Inflammatory macrophage treated with lipopolysaccharide for 4 hours (primary cell): ENCODE measurements around the gene OPRL1.

Experiments
- DNase-seq: peaks from one replicate; pipeline ENCODE4 v3.0.0-alpha.2; 2020

The OPRL1 gene

DNA sequence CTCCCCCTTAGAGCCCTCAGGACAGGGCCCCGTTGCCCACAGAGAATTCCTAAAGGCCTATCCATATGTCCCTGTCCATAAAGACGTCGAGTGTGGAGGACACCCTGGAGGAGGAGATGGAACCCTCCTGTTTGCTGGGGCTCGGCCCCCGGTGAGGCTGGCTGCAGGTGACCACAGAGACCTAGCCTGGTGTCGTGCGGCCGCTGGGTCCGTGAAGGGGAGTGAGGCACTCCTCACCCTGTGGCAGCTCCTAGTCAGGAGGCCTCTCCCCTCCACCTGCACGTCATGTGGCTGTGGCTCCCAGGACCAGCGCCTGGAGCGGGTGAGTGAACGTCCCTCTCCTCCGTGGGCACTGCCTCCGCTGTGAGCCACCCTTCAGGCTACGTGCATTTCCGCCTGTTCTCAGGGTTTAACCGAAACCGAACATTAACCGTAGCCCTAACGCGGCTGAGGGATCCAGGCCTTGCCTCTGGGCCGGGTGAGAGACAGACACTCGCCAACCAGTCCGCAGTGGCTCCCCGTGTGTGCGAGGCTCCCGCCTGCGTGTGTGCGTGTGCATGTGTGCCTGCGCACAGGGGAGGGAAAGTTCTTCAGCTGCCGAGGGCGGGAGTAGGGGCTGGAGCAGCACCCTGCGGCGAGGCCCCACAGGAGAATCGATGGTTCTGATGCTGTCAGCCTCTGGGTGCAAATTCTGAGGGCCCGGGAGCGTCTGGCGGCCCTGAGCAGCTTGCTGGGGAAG is 22.8 kb upstream of the OPRL1 start:
- DNase-seq: no peak

- DNase-seq: peak; percentile 47
Observed at GRCh38 chr20:64057628-64058498, 22.0 kb upstream of the OPRL1 start.

GRCh38 chr20:64058536-64058935 is 21.3 kb upstream of the OPRL1 start:
- DNase-seq: no peak

DNA sequence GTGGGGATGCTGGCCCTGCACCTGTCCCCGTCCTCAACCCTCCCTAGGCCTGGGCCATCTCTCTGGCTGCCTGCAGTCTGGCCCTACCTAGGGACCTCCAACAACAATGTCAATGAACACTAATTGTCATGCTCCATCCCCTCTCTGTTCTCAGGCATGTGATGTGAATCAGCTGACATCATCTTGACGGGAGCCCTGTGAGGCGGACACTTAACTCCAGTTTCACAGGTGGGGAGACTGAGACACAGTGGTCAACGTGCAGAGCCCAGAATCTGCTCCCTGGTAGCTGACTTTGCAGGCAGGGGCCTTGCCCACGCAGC is 17.6 kb upstream of the OPRL1 start:
- no peak for DNase-seq

GRCh38 chr20:64062596-64063388 is 17.1 kb upstream of the OPRL1 start, which contains the start of gene TCEA2:
TSS of gene TCEA2 (plus strand) at chr20:64063198. CDS start at chr20:64063313, 115 bp downstream.
- DNase-seq: peak; percentile 94

GRCh38 chr20:64063389-64064144 is 16.3 kb upstream of the OPRL1 start:
- peak; percentile 49 for DNase-seq

DNA sequence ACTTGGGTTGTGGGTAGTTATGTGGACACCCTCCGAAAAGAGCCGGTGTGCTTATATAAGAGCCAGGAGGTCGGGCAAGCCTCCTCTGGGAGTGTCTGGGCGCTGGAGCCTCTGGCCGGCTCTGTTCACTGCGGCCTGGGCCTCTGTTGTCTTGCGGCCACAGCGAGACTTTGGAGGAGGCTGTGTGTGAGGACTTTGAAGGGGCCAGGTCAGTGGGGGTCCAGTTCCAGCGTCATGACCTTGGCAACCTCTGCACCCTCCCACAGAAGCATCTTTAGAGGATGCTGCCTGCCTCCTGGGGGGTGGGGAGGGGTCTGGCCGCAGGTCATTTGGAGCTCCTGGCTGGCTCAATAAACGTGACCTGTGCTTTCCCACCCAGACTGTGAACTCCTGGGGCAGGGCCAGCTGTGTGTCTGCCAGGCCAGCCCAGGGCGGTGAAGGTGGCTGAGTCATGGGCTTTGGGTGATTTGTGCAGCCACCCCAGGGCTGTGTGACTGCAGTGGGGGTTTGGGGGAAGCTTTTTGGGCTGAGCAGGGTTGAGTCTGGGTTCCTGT is 15.7 kb upstream of the OPRL1 start:
- DNase-seq: no peak

- no peak for DNase-seq
Observed at GRCh38 chr20:64065062-64065973, 14.6 kb upstream of the OPRL1 start.

- DNase-seq: peak; percentile 44
Observed at GRCh38 chr20:64065974-64066343, 13.9 kb upstream of the OPRL1 start.

DNA sequence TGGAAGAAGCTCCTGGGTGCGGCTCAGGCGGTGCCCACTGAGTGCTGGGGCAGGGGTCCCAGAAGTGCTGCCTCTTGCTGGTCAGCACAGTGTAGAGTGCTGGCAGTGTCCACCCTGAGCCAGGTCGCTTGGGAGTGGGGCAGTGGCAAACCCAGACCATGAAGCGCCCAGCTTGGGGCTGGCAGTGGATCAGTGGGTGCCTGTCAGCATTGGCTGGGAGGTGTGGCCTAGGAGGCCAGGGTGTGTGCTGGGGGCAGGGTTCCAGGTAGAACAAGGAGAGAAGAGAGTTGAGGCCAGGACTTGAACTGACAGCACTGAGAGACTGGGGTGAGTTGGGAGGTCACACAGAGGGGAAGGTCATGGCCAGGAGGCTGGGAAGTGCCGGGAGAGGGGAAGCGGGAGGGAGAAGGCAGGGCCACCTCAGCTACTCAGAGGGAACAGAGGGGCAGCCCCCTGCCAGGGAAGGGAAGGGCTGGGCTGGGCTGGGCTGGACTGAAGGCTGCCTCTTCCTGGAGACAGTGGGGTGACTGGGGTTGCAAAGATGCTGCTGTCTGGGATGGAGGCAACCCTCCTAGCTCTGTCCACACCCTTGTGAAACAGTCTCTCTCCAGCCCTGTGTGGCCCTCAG is 12.8 kb upstream of the OPRL1 start:
- DNase-seq: no peak

DNA sequence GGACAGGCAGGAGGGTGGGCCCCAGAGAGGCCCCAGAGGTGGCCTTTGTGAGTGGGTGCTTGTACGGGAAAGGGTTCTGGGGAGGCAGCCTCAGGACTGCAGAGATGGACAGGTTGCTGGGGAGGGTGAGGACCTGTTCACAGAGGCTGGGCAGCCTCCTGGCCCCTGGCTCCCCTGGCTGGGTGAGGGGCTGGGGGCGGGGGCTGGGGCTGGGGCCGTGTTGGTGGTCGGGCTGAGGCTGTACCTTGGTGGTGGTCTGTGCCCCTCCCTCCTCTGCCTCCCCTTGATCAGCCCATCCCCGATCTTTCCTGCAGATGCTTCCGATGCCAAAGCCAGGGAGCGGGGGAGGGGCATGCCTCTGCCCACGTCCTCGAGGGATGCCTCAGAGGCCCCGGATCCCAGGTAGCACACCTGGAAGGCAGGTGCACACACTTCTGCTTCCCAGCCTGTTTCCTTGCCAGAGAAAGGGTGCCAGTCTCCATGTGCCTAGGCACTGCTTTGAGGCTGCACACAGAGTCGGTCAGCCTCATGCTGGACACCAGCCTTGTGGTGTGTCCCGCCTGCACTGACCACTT is 12.1 kb upstream of the OPRL1 start:
- no peak for DNase-seq

DNA sequence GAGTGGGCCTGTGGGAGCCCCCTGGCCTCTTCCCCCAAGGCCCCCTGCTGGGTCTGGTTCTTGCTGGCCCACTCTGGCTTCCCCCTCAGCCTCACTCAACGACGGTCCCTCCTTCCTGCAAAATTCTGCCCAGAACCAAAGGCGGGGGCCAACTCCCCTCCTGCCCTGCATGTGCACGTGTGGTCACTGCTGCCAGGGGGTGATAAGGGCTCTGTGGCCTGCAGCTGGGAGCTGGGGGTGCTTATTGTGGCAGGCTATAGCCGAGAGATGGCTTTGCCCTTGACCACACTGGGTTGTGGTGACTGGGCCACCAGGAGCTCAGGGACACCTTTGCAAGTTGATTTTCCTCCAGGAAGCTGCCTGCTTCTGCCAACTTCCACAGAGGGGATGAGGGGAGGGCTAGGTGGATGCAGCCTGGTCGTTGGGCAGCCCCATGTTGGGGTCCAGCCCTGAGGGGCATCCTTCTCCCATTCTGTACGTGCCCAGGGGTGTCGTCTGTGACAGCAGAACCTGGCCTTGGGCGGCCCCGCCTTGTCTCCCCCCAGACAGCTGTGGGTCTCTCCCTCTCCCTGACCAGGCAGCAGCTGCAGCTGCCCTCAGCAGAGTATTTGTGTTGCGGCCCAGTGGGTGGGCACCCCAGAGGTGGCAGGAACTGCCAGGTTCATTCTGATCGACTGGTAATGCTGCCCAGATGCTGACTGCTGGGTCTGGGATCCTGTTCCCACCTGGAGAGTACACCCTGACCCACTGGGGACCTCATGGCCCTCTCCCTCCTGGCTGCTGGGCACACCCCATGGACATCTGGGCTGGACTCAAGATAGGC is 11.3 kb upstream of the OPRL1 start:
- no peak for DNase-seq

DNA sequence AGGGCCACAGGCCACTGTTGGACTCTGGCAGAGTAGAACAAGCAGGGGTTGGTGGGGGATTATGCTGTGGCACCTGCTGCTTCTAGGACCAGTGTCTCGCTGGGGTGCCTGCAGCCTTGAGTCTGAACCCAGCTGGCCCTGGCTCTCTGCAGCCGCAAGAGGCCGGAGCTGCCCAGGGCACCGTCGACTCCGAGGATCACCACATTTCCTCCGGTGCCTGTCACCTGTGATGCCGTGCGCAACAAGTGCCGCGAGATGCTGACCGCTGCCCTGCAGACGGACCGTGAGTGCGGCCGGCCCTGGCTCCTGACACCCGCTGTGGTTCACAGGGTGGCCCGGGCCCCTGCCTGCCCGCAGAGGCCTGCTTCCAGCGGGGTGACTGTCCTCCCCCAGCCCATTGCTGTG is 10.7 kb upstream of the OPRL1 start:
- DNase-seq: no peak

- DNase-seq: no peak
Observed at GRCh38 chr20:64069614-64070243, 10.2 kb upstream of the OPRL1 start.

DNA sequence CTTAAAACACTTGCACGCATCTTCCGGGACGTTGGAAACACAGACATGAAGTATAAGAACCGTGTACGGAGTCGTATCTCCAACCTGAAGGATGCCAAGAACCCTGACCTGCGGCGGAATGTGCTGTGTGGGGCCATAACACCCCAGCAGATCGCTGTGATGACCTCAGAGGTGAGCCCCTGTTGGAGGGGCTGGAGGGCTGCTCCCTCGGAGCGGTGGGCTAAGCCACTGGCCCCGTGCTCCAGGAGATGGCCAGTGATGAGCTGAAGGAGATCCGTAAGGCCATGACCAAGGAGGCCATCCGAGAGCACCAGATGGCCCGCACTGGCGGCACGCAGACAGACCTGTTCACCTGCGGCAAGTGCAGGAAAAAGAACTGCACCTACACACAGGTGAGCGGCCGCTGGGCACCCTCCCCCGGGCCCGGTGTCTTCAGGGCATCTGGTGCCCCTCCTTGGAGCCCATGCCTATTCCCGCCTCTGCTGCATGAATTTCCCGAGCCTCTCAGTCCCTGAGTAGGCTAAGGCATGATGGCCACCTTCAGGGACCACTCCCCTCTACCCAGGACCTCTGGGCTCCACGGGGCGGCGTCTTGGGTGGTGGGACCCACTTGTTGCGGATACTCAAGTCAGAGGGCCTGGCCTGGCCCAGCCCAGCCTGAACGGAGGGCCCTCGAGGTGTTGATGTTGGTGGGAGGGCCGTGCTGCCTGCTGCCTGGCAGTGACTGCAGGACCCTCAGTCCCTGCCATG is 9.5 kb upstream of the OPRL1 start:
- no peak for DNase-seq

- DNase-seq: no peak
Observed at GRCh38 chr20:64071341-64072332, 8.2 kb upstream of the OPRL1 start.

DNA sequence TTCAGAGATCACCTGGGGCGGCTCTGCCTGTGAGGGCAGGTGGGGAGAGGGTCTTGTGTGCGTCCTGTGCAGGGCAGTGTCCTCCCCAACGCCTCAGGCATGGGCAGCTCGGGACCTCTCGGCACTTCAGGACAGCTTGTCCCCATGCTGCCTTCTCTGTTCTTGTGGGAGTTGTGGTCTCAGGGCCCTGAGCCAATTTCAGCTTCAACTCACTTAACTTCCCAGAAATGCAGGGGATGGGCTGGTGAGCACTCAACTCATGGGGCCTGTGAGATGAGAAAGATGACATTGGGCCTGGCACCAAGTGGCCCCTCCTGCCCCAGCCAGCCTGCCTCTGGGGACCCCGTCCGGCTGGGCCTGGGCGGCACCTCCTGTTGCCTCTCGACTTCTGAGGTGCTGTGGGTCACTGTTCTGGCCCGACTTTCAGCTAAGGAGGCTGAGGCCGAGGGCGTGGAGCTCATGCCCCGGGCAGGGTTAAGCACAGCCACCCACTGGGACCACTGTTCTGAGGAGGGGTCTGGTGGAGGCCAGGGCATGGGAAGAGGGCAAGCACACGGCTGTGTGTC is 7.3 kb upstream of the OPRL1 start:
- no peak for DNase-seq
